GM23338 (cell line): Measurements from ENCODE around the gene SMOC2. TPM values are rescaled to one million over a fixed set of nuclear protein-coding genes. Genes with fewer than 3 reads are reported as not detected.
"Not testable (repeated sequence)": the region's sequence is repeated elsewhere in the genome, so short reads cannot be mapped to it uniquely, and the experiment has no call there.

ENCODE experiments used
- ATAC-seq: fragments of 200-7000 bp; cut with Tn5 transposase; 3 replicates; pipeline ENCODE4 v1.9.1; 2020
- DNase-seq: peaks from one replicate; pipeline ENCODE4 v3.0.0-alpha.2; 2015; ENCODE audit warnings: low spot score
- H2AFZ ChIP-seq: fragments of 200-600 bp; sonication (generic); 2 replicates; pipeline ENCODE4 v1.8.0; 2016; ENCODE audit warnings: antibody characterized with exemption, mild to moderate bottlenecking, moderate library complexity
- H3F3A ChIP-seq: fragments of 200-600 bp; sonication (generic); replicated peaks from 2 replicates; pipeline ENCODE4 v1.8.0; 2017; ENCODE audit warnings: antibody characterized with exemption, mixed run types, low read depth
- H3K27ac ChIP-seq: fragments of 200-600 bp; sonication (generic); 2 replicates; pipeline ENCODE4 v1.6.1; 2016; ENCODE audit warnings: low read depth
- H3K27me3 ChIP-seq: fragments of 200-600 bp; sonication (generic); 2 replicates; pipeline ENCODE4 v1.8.0; 2016; ENCODE audit warnings: mild to moderate bottlenecking, mixed run types, moderate library complexity; ENCODE audit not compliant: insufficient read depth
- H3K36me3 ChIP-seq: fragments of 200-600 bp; sonication (generic); 2 replicates; pipeline ENCODE4 v1.8.0; 2016; ENCODE audit warnings: mild to moderate bottlenecking; ENCODE audit not compliant: insufficient read depth
- H3K4me1 ChIP-seq: fragments of 200-600 bp; sonication (generic); 2 replicates; pipeline ENCODE4 v1.8.0; 2016; ENCODE audit warnings: mild to moderate bottlenecking, moderate library complexity; ENCODE audit not compliant: insufficient read depth
- H3K4me2 ChIP-seq: fragments of 200-600 bp; sonication (generic); 2 replicates; pipeline ENCODE4 v1.7.1; 2017; ENCODE audit warnings: mixed run types
- H3K4me3 ChIP-seq: fragments of 200-600 bp; sonication (generic); 2 replicates; pipeline ENCODE4 v1.6.1; 2016; ENCODE audit warnings: mixed run types
- H3K79me2 ChIP-seq: fragments of 200-600 bp; sonication (generic); replicated peaks from 2 replicates; pipeline ENCODE4 v1.8.0; 2017; ENCODE audit warnings: mild to moderate bottlenecking; ENCODE audit not compliant: insufficient read depth
- H3K9me2 ChIP-seq: fragments of 200-600 bp; sonication (generic); 2 replicates; pipeline ENCODE4 v1.8.0; 2017; ENCODE audit not compliant: insufficient read depth
- H4K20me1 ChIP-seq: fragments of 200-600 bp; sonication (generic); replicated peaks from 2 replicates; pipeline ENCODE4 v1.8.0; 2017; ENCODE audit warnings: mild to moderate bottlenecking; ENCODE audit not compliant: insufficient read depth
- H3K27ac Mint-ChIP-seq: 2 replicates; pipeline ENCODE4 v1.8.0; 2020; ENCODE audit warnings: inconsistent platforms, mild to moderate bottlenecking, moderate library complexity, mixed read lengths
- H3K27me3 Mint-ChIP-seq: 3 replicates; pipeline ENCODE4 v1.8.0; 2022; ENCODE audit warnings: low read depth, mild to moderate bottlenecking, moderate library complexity, mixed read lengths, inconsistent platforms; ENCODE audit not compliant: insufficient read depth, poor library complexity
- H3K36me3 Mint-ChIP-seq: 3 replicates; pipeline ENCODE4 v1.8.0; 2021; ENCODE audit warnings: low read depth, mild to moderate bottlenecking, inconsistent platforms, moderate library complexity, mixed read lengths
- H3K4me1 Mint-ChIP-seq: 3 replicates; pipeline ENCODE4 v1.8.0; 2020; ENCODE audit warnings: mild to moderate bottlenecking, inconsistent platforms, mixed read lengths
- H3K4me3 Mint-ChIP-seq: 3 replicates; pipeline ENCODE4 v1.8.0; 2021; ENCODE audit warnings: moderate library complexity, mild to moderate bottlenecking, inconsistent platforms, mixed read lengths
- H3K9me3 Mint-ChIP-seq: 3 replicates; pipeline ENCODE4 v1.8.0; 2020; ENCODE audit warnings: moderate library complexity, mild to moderate bottlenecking, inconsistent platforms, mixed read lengths
- CREB1 ChIP-seq: fragments of 250-450 bp; sonication (Bioruptor Pico); IDR thresholded peaks from 2 replicates; pipeline ENCODE4 v1.5.0; 2020; ENCODE audit warnings: low read depth, mild to moderate bottlenecking, moderate library complexity
- EZH2 ChIP-seq: fragments of 200-600 bp; sonication (generic); IDR thresholded peaks from one replicate; pipeline ENCODE4 v1.8.0; 2017; ENCODE audit warnings: antibody characterized with exemption, mild to moderate bottlenecking, low read depth; ENCODE audit not compliant: unreplicated experiment
- EZH2phosphoT487 ChIP-seq: fragments of 200-600 bp; sonication (generic); IDR thresholded peaks from one replicate; pipeline ENCODE4 v1.8.1; 2018; ENCODE audit warnings: antibody characterized with exemption; ENCODE audit not compliant: unreplicated experiment
- JUNB ChIP-seq: IDR thresholded peaks from one replicate; pipeline ENCODE4 v1.6.1; 2016; ENCODE audit warnings: antibody characterized with exemption; ENCODE audit not compliant: unreplicated experiment
- NANOG ChIP-seq: IDR thresholded peaks from 2 replicates; pipeline ENCODE4 v1.6.1; 2016; ENCODE audit warnings: antibody characterized with exemption, borderline replicate concordance
- POLR2AphosphoS5 ChIP-seq: IDR thresholded peaks from 2 replicates; pipeline ENCODE4 v1.6.1; 2016; ENCODE audit warnings: antibody characterized with exemption, low read depth
- STAT1 ChIP-seq: IDR thresholded peaks from one replicate; pipeline ENCODE4 v1.6.1; 2016; ENCODE audit warnings: antibody characterized with exemption; ENCODE audit not compliant: unreplicated experiment
- polyA plus RNA-seq: library from polyadenylated mRNA; unstranded; fragments of >200 nt; fragmentation: Nextera tagmentation; extraction: Ambion mirVana; gene quantifications from 2 replicates; pipeline ENCODE4 v1.2.1, GENCODE V29; 2016
- total RNA-seq: library from RNA; depleted of rRNA; stranded (reverse); fragments of >200 nt; shearing (Covaris generic); gene quantifications from 2 replicates; pipeline ENCODE4 v1.2.3, GENCODE V29; 2014
- TF ChIP-seq, protein P1 (sequence below): IDR thresholded peaks from one replicate; pipeline ENCODE4 v1.6.1; 2018; ENCODE audit warnings: antibody characterized with exemption; ENCODE audit not compliant: unreplicated experiment
- TF ChIP-seq, protein P2 (sequence below): fragments of 250-450 bp; sonication (Bioruptor Pico); IDR thresholded peaks from 2 replicates; pipeline ENCODE4 v1.5.0; 2020; ENCODE audit warnings: mild to moderate bottlenecking, moderate library complexity
- TF ChIP-seq, protein P3 (sequence below), 2 experiments: fragments of 200-600 bp in 1 of 2; sonication (generic) in 1 of 2; conservative IDR thresholded peaks; 2 replicates each; pipeline versions ENCODE4 v1.5.1 to v1.6.1; 2016 to 2017; ENCODE audit warnings: antibody characterized with exemption in 2 of 2, low read depth in 2 of 2, mild to moderate bottlenecking in 2 of 2, moderate library complexity in 1 of 2

Gene SMOC2
- total and polyA plus RNA-seq, 2 experiments from 2014 or later: 4.3 to 6.5 TPM

DNA sequence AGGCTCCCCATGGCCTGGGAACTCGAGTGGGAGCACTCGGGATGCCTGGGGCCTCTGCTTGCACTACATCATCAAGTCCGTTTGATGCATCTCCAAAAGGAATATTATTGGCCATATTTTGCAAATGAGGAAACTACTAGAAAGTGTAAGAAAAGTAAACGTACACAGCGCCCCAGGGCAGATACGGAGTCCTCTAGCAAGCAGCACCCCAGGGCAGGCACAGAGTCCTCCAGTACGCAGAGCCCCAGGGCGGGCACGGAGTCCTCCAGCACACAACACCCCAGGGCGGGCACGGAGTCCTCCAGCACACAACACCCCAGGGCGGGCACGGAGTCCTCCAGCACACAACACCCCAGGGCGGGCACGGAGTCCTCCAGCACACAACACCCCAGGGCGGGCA lies 264.3 kb downstream of the SMOC2 start:
- not testable (repeated sequence) for H3K9me2 ChIP-seq, H3K4me3 Mint-ChIP-seq, H3K4me3 ChIP-seq, H3K27me3 ChIP-seq, H3K27ac ChIP-seq, H3K36me3 Mint-ChIP-seq, H2AFZ ChIP-seq, DNase-seq, H3K79me2 ChIP-seq, H3K4me2 ChIP-seq, H4K20me1 ChIP-seq, H3F3A ChIP-seq, H3K4me1 ChIP-seq, H3K36me3 ChIP-seq, H3K4me1 Mint-ChIP-seq, H3K27me3 Mint-ChIP-seq, H3K9me3 Mint-ChIP-seq, ATAC-seq, H3K27ac Mint-ChIP-seq

DNA sequence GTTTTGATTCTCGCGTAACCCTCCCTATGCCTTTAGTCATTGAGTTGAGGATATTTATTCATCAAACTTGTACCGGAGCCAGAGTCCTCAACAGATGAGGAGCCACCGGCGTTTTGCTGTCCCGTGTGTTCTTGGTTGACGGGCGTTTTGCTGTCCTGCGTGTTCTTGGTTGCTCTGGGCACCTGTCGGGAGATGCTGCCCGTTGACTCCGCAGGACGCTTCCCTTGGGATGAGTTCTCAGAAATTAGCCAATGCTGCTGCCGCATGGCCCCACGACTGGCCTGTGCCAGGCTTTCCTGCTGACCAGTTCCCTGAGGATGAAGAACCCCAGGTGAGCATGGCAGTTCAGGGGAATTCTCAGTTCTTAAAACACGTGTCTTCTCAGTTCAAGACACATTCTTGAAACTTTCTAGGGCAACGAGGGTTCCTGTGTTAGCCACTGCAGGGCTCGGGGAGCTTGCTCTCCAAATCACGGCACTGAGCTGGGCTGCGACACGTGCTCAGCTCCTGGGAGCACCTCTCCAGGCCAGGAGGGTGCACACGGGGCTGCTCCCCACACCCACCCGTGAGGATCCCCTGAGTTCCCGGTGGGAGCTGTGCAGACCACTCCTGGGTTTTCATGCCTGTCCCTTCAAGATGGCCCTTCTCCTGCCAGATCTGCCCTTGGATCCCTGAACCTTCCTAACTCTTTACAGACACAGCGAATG lies 265.6 kb downstream of the SMOC2 start:
- no peak overlapping the region for H3K4me2 ChIP-seq
- H3K4me1 ChIP-seq: no peaks in the 10 kb centered on the region
- no peak overlapping the region for H2AFZ ChIP-seq
- no peaks in the 10 kb centered on the region for H3F3A ChIP-seq
- no peaks in the 10 kb centered on the region for H3K79me2 ChIP-seq
- no peaks in the 10 kb centered on the region; the same call in none of the 3 replicates for H3K9me3 Mint-ChIP-seq
- no peak overlapping the region for H3K27ac ChIP-seq
- no peak overlapping the region for H3K4me3 Mint-ChIP-seq
- 0 out of 2 replicates have a peak, but pooled peaks cover 5% of the 10 kb centered on the region for H3K9me2 ChIP-seq
- H4K20me1 ChIP-seq: no peaks in the 10 kb centered on the region
- ATAC-seq: no peak
- H3K4me1 Mint-ChIP-seq: peaks cover 3% of the 10 kb centered on the region
- H3K27ac Mint-ChIP-seq: no peak overlapping the region
- no peak for DNase-seq
- H3K36me3 ChIP-seq: no peaks in the 10 kb centered on the region
- H3K4me3 ChIP-seq: no peak overlapping the region
- no peaks in the 10 kb centered on the region for H3K27me3 ChIP-seq
- H3K27me3 Mint-ChIP-seq: peaks cover 6% of the 10 kb centered on the region
- peaks cover 8% of the 10 kb centered on the region; the same call in 2 of the 3 replicates for H3K36me3 Mint-ChIP-seq
- TF ChIP-seq, protein P1, sequence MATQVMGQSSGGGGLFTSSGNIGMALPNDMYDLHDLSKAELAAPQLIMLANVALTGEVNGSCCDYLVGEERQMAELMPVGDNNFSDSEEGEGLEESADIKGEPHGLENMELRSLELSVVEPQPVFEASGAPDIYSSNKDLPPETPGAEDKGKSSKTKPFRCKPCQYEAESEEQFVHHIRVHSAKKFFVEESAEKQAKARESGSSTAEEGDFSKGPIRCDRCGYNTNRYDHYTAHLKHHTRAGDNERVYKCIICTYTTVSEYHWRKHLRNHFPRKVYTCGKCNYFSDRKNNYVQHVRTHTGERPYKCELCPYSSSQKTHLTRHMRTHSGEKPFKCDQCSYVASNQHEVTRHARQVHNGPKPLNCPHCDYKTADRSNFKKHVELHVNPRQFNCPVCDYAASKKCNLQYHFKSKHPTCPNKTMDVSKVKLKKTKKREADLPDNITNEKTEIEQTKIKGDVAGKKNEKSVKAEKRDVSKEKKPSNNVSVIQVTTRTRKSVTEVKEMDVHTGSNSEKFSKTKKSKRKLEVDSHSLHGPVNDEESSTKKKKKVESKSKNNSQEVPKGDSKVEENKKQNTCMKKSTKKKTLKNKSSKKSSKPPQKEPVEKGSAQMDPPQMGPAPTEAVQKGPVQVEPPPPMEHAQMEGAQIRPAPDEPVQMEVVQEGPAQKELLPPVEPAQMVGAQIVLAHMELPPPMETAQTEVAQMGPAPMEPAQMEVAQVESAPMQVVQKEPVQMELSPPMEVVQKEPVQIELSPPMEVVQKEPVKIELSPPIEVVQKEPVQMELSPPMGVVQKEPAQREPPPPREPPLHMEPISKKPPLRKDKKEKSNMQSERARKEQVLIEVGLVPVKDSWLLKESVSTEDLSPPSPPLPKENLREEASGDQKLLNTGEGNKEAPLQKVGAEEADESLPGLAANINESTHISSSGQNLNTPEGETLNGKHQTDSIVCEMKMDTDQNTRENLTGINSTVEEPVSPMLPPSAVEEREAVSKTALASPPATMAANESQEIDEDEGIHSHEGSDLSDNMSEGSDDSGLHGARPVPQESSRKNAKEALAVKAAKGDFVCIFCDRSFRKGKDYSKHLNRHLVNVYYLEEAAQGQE: no peak
- TF ChIP-seq CREB1 (CRISPR knock-in tag): no peak
- no peak for TF ChIP-seq STAT1
- TF ChIP-seq, protein P2, sequence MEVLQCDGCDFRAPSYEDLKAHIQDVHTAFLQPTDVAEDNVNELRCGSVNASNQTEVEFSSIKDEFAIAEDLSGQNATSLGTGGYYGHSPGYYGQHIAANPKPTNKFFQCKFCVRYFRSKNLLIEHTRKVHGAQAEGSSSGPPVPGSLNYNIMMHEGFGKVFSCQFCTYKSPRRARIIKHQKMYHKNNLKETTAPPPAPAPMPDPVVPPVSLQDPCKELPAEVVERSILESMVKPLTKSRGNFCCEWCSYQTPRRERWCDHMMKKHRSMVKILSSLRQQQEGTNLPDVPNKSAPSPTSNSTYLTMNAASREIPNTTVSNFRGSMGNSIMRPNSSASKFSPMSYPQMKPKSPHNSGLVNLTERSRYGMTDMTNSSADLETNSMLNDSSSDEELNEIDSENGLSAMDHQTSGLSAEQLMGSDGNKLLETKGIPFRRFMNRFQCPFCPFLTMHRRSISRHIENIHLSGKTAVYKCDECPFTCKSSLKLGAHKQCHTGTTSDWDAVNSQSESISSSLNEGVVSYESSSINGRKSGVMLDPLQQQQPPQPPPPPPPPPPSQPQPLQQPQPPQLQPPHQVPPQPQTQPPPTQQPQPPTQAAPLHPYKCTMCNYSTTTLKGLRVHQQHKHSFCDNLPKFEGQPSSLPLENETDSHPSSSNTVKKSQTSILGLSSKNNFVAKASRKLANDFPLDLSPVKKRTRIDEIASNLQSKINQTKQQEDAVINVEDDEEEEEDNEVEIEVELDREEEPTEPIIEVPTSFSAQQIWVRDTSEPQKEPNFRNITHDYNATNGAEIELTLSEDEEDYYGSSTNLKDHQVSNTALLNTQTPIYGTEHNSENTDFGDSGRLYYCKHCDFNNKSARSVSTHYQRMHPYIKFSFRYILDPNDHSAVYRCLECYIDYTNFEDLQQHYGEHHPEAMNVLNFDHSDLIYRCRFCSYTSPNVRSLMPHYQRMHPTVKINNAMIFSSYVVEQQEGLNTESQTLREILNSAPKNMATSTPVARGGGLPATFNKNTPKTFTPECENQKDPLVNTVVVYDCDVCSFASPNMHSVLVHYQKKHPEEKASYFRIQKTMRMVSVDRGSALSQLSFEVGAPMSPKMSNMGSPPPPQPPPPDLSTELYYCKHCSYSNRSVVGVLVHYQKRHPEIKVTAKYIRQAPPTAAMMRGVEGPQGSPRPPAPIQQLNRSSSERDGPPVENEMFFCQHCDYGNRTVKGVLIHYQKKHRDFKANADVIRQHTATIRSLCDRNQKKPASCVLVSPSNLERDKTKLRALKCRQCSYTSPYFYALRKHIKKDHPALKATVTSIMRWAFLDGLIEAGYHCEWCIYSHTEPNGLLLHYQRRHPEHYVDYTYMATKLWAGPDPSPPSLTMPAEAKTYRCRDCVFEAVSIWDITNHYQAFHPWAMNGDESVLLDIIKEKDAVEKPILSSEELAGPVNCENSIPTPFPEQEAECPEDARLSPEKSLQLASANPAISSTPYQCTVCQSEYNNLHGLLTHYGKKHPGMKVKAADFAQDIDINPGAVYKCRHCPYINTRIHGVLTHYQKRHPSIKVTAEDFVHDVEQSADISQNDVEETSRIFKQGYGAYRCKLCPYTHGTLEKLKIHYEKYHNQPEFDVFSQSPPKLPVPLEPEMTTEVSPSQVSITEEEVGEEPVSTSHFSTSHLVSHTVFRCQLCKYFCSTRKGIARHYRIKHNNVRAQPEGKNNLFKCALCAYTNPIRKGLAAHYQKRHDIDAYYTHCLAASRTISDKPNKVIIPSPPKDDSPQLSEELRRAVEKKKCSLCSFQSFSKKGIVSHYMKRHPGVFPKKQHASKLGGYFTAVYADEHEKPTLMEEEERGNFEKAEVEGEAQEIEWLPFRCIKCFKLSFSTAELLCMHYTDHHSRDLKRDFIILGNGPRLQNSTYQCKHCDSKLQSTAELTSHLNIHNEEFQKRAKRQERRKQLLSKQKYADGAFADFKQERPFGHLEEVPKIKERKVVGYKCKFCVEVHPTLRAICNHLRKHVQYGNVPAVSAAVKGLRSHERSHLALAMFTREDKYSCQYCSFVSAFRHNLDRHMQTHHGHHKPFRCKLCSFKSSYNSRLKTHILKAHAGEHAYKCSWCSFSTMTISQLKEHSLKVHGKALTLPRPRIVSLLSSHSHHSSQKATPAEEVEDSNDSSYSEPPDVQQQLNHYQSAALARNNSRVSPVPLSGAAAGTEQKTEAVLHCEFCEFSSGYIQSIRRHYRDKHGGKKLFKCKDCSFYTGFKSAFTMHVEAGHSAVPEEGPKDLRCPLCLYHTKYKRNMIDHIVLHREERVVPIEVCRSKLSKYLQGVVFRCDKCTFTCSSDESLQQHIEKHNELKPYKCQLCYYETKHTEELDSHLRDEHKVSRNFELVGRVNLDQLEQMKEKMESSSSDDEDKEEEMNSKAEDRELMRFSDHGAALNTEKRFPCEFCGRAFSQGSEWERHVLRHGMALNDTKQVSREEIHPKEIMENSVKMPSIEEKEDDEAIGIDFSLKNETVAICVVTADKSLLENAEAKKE (CRISPR knock-in tag): no peak
- TF ChIP-seq EZH2phosphoT487: no peak
- TF ChIP-seq, protein P3, sequence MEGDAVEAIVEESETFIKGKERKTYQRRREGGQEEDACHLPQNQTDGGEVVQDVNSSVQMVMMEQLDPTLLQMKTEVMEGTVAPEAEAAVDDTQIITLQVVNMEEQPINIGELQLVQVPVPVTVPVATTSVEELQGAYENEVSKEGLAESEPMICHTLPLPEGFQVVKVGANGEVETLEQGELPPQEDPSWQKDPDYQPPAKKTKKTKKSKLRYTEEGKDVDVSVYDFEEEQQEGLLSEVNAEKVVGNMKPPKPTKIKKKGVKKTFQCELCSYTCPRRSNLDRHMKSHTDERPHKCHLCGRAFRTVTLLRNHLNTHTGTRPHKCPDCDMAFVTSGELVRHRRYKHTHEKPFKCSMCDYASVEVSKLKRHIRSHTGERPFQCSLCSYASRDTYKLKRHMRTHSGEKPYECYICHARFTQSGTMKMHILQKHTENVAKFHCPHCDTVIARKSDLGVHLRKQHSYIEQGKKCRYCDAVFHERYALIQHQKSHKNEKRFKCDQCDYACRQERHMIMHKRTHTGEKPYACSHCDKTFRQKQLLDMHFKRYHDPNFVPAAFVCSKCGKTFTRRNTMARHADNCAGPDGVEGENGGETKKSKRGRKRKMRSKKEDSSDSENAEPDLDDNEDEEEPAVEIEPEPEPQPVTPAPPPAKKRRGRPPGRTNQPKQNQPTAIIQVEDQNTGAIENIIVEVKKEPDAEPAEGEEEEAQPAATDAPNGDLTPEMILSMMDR (conservative IDR thresholded peaks at IDR 0.05; ENCODE audit: low read depth in 2 of 2): no peak
- TF ChIP-seq JUNB: no peak
- TF ChIP-seq NANOG: no peak
- no peak for TF ChIP-seq POLR2AphosphoS5
- no peak for TF ChIP-seq EZH2
